ENCODE results near the gene NEFH. TPM values are rescaled to one million over a fixed set of nuclear protein-coding genes. Genes with fewer than 3 reads are reported as not detected.

NEFH gene
- total RNA-seq, 1 donor from 2014 or later = 3.5 TPM

GRCh38 chr22:29499852-29500251 lies 19.8 kb downstream of the NEFH start:
- H3K27ac Mint-ChIP-seq (ENCODE audit: unreplicated experiment) = no peak overlapping the region
- no peak for DNase-seq (ENCODE audit: low spot score)
- H3K9me3 Mint-ChIP-seq (ENCODE audit: low read depth) = peaks cover 3% of the 10 kb centered on the region
- peaks cover 14% of the 10 kb centered on the region for H3K4me1 Mint-ChIP-seq (ENCODE audit: low read depth)
- no peak overlapping the region for H3K4me3 Mint-ChIP-seq (ENCODE audit: unreplicated experiment)
- H3K36me3 Mint-ChIP-seq (ENCODE audit: low read depth) = peaks cover 17% of the 10 kb centered on the region
- TF ChIP-seq, protein P1, sequence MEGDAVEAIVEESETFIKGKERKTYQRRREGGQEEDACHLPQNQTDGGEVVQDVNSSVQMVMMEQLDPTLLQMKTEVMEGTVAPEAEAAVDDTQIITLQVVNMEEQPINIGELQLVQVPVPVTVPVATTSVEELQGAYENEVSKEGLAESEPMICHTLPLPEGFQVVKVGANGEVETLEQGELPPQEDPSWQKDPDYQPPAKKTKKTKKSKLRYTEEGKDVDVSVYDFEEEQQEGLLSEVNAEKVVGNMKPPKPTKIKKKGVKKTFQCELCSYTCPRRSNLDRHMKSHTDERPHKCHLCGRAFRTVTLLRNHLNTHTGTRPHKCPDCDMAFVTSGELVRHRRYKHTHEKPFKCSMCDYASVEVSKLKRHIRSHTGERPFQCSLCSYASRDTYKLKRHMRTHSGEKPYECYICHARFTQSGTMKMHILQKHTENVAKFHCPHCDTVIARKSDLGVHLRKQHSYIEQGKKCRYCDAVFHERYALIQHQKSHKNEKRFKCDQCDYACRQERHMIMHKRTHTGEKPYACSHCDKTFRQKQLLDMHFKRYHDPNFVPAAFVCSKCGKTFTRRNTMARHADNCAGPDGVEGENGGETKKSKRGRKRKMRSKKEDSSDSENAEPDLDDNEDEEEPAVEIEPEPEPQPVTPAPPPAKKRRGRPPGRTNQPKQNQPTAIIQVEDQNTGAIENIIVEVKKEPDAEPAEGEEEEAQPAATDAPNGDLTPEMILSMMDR (IDR thresholded peaks at IDR 0.05) = no peak
- no peaks in the 10 kb centered on the region for H3K27me3 Mint-ChIP-seq (ENCODE audit: low read depth)

GRCh38 chr22:29503811-29504372 lies 23.9 kb downstream of the NEFH start:
- TF ChIP-seq, protein P1 (IDR thresholded peaks at IDR 0.05) = no peak
- H3K27ac Mint-ChIP-seq (ENCODE audit: unreplicated experiment) = peak overlapping the region; percentile 90
- H3K9me3 Mint-ChIP-seq (ENCODE audit: low read depth) = no peaks in the 10 kb centered on the region
- no peak for DNase-seq (ENCODE audit: low spot score)
- no peak overlapping the region for H3K4me3 Mint-ChIP-seq (ENCODE audit: unreplicated experiment)
- peaks cover 24% of the 10 kb centered on the region for H3K36me3 Mint-ChIP-seq (ENCODE audit: low read depth)
- H3K4me1 Mint-ChIP-seq (ENCODE audit: low read depth) = peaks cover 16% of the 10 kb centered on the region
- H3K27me3 Mint-ChIP-seq (ENCODE audit: low read depth) = no peaks in the 10 kb centered on the region

DNA sequence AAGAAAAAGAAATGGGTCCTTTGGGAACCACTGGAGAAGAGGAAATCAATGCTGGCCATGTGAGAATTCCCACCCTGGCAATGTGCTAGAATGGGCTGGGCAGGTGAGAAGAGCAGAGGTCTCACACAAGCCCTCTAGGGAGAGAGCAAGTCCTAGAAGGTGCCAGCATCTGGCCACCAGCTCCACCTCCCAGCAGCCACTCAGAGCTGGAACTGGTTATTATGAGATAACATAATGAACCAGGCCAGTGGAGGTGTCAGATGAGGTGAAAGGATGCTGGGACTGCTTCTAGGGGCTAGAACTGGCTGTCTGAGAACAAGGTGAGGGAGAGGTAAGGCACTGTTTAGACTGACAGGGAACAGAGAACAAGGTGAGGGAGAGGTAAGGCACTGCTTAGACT lies 29.3 kb downstream of the NEFH start:
- Mint-ChIP-seq H3K4me1 (ENCODE audit: low read depth) (peaks cover 7% of the 10 kb centered on the region), H3K27me3 (ENCODE audit: low read depth) (no peaks in the 10 kb centered on the region), H3K4me3 (ENCODE audit: unreplicated experiment) (no peak overlapping the region), H3K36me3 (ENCODE audit: low read depth) (peaks cover 21% of the 10 kb centered on the region), H3K27ac (ENCODE audit: unreplicated experiment) (no peak overlapping the region), H3K9me3 (ENCODE audit: low read depth) (no peaks in the 10 kb centered on the region)
- DNase-seq (ENCODE audit: low spot score) = no peak
- TF ChIP-seq, protein P1 (IDR thresholded peaks at IDR 0.05) = no peak

DNA sequence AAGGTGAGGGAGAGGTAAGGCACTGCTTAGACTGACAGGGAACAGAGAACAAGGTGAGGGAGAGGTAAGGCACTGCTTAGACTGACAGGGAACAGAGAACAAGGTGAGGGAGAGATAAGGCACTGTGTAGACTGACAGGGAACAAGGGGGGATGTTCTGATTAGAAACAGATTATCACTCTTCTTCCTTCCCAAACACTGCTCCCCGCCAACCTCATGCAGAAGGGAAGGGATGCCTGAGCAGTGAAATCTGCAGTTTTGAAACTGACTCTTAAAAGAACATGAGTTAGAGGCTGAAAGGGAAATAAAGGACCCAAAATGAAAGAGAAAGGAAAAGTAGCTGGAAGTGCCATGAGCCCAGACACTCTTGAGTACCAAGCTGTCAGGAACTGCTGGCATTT lies 29.8 kb downstream of the NEFH start:
- Mint-ChIP-seq H3K27me3 (ENCODE audit: low read depth) (no peaks in the 10 kb centered on the region), H3K27ac (ENCODE audit: unreplicated experiment) (no peak overlapping the region), H3K4me3 (ENCODE audit: unreplicated experiment) (no peak overlapping the region), H3K36me3 (ENCODE audit: low read depth) (peaks cover 23% of the 10 kb centered on the region), H3K9me3 (ENCODE audit: low read depth) (no peaks in the 10 kb centered on the region), H3K4me1 (ENCODE audit: low read depth) (peaks cover 3% of the 10 kb centered on the region)
- TF ChIP-seq, protein P1 (IDR thresholded peaks at IDR 0.05) = no peak
- no peak for DNase-seq (ENCODE audit: low spot score)

DNA sequence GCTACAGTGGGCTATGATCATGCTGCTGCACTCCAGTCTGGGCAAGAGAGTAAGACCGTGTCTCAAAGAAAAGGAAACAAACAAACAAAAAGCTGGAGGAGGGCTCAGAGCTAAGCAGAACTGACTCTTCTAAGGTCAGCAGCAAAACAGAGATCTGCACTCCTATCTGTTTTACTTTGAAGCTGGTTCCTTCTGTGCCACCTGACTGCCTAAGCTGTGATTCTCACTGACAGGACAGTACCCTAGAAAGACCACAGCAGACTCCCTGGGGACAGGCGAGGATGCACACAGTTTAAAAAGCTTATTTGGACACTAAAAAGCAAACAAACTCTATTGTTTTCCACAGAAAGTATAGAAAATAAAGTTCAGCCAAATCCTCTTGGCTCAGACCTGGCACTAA lies 30.5 kb downstream of the NEFH start:
- no peak for DNase-seq (ENCODE audit: low spot score)
- TF ChIP-seq, protein P1 (IDR thresholded peaks at IDR 0.05) = no peak
- H3K4me1 Mint-ChIP-seq (ENCODE audit: low read depth) = no peaks in the 10 kb centered on the region
- no peaks in the 10 kb centered on the region for H3K27me3 Mint-ChIP-seq (ENCODE audit: low read depth)
- H3K27ac Mint-ChIP-seq (ENCODE audit: unreplicated experiment) = no peak overlapping the region
- H3K36me3 Mint-ChIP-seq (ENCODE audit: low read depth) = peaks cover 25% of the 10 kb centered on the region
- no peak overlapping the region for H3K4me3 Mint-ChIP-seq (ENCODE audit: unreplicated experiment)
- no peaks in the 10 kb centered on the region for H3K9me3 Mint-ChIP-seq (ENCODE audit: low read depth)
